Stimulated activated memory B cell treated with anti-CD40 and anti-IgM and Interleukin-4, amounts not matched to agents 10 μg/mL and 1 μg/mL and 100 μg/mL, for 72 hours (primary cell): Measurements from ENCODE around the gene PRR5L.
"Not testable (repeated sequence)": the region's sequence is repeated elsewhere in the genome, so short reads cannot be mapped to it uniquely, and the experiment has no call there.

Source experiments
- ATAC-seq: fragments of 150-1000 bp; cut with Tn5 transposase; 2 replicates; pipeline ENCODE4 v1.10.0; 2021
- H3K27ac Mint-ChIP-seq: one replicate; pipeline ENCODE4 v1.8.0; 2022; ENCODE audit warnings: mild to moderate bottlenecking, mixed read lengths
- H3K27me3 Mint-ChIP-seq: one replicate; pipeline ENCODE4 v1.8.0; 2022; ENCODE audit warnings: mixed read lengths
- H3K36me3 Mint-ChIP-seq: one replicate; pipeline ENCODE4 v1.8.0; 2022; ENCODE audit warnings: mixed read lengths
- H3K4me1 Mint-ChIP-seq: one replicate; pipeline ENCODE4 v1.8.0; 2022; ENCODE audit warnings: mixed read lengths
- H3K4me3 Mint-ChIP-seq: one replicate; pipeline ENCODE4 v1.8.0; 2022; ENCODE audit warnings: mild to moderate bottlenecking, moderate library complexity, mixed read lengths
- H3K9me3 Mint-ChIP-seq: one replicate; pipeline ENCODE4 v1.8.0; 2022; ENCODE audit warnings: mixed read lengths

Gene PRR5L

GRCh38 chr11:36492724-36493304, 196.7 kb downstream of the PRR5L start:
- Mint-ChIP-seq H3K4me3 (no peak overlapping the region), H3K9me3 (no peaks in the 10 kb centered on the region), H3K27me3 (no peaks in the 10 kb centered on the region), H3K36me3 (peaks cover 41% of the 10 kb centered on the region), H3K27ac (peak overlapping the region; percentile 13), H3K4me1 (peaks cover 10% of the 10 kb centered on the region)
- no peak for ATAC-seq

- ATAC-seq = no peak
- Mint-ChIP-seq H3K27ac (peak overlapping the region; percentile 13), H3K4me3 (no peak overlapping the region), H3K27me3 (no peaks in the 10 kb centered on the region), H3K9me3 (no peaks in the 10 kb centered on the region), H3K36me3 (peaks cover 41% of the 10 kb centered on the region), H3K4me1 (peaks cover 5% of the 10 kb centered on the region)
Measured at GRCh38 chr11:36493332-36493731, 197.2 kb downstream of the PRR5L start.

- no peaks in the 10 kb centered on the region for H3K9me3 Mint-ChIP-seq
- H3K27ac Mint-ChIP-seq = no peak overlapping the region
- H3K27me3 Mint-ChIP-seq = no peaks in the 10 kb centered on the region
- no peak overlapping the region for H3K4me3 Mint-ChIP-seq
- peaks cover 7% of the 10 kb centered on the region for H3K36me3 Mint-ChIP-seq
- ATAC-seq = no peak
- H3K4me1 Mint-ChIP-seq = no peaks in the 10 kb centered on the region
Measured at GRCh38 chr11:36498721-36499120, 202.6 kb downstream of the PRR5L start.

- ATAC-seq = no peak
- peaks cover 7% of the 10 kb centered on the region for H3K36me3 Mint-ChIP-seq
- H3K27ac Mint-ChIP-seq = no peak overlapping the region
Measured at GRCh38 chr11:36499315-36499714, 203.2 kb downstream of the PRR5L start.

GRCh38 chr11:36500315-36500721, 204.2 kb downstream of the PRR5L start:
- Mint-ChIP-seq H3K27me3 (no peaks in the 10 kb centered on the region), H3K36me3 (peaks cover 10% of the 10 kb centered on the region)
- ATAC-seq = peak; percentile 71

More at GRCh38 chr11:36499315-36499714, 203.2 kb downstream of the PRR5L start:
- Mint-ChIP-seq H3K4me1 (peaks cover 2% of the 10 kb centered on the region), H3K27me3 (no peaks in the 10 kb centered on the region), H3K4me3 (no peak overlapping the region), H3K9me3 (no peaks in the 10 kb centered on the region)

GRCh38 chr11:36501236-36501635, 205.1 kb downstream of the PRR5L start:
- H3K36me3 Mint-ChIP-seq = peaks cover 16% of the 10 kb centered on the region
- no peaks in the 10 kb centered on the region for H3K9me3 Mint-ChIP-seq
- no peak overlapping the region for H3K4me3 Mint-ChIP-seq
- no peak overlapping the region for H3K27ac Mint-ChIP-seq
- peaks cover 15% of the 10 kb centered on the region for H3K4me1 Mint-ChIP-seq
- no peak for ATAC-seq
- H3K27me3 Mint-ChIP-seq = no peaks in the 10 kb centered on the region

More at GRCh38 chr11:36500315-36500721, 204.2 kb downstream of the PRR5L start:
- Mint-ChIP-seq H3K27ac (peak overlapping the region; percentile 10), H3K4me1 (peaks cover 8% of the 10 kb centered on the region), H3K4me3 (no peak overlapping the region), H3K9me3 (no peaks in the 10 kb centered on the region)

GRCh38 chr11:36507824-36508489, 211.9 kb downstream of the PRR5L start:
- peaks cover 13% of the 10 kb centered on the region for H3K36me3 Mint-ChIP-seq
- ATAC-seq = no peak
- no peaks in the 10 kb centered on the region for H3K9me3 Mint-ChIP-seq
- peaks cover 39% of the 10 kb centered on the region for H3K4me1 Mint-ChIP-seq
- peak overlapping the region; percentile 98 for H3K27ac Mint-ChIP-seq
- no peaks in the 10 kb centered on the region for H3K27me3 Mint-ChIP-seq
- peak overlapping the region; percentile 100 for H3K4me3 Mint-ChIP-seq

- Mint-ChIP-seq H3K36me3 (peaks cover 13% of the 10 kb centered on the region), H3K27ac (peak overlapping the region; percentile 98), H3K9me3 (no peaks in the 10 kb centered on the region), H3K4me1 (peaks cover 39% of the 10 kb centered on the region), H3K4me3 (peak overlapping the region; percentile 100), H3K27me3 (no peaks in the 10 kb centered on the region)
- no peak for ATAC-seq
Measured at GRCh38 chr11:36508743-36509142, 212.7 kb downstream of the PRR5L start.

GRCh38 chr11:36509201-36509639, 213.1 kb downstream of the PRR5L start:
- ATAC-seq = no peak
- peaks cover 4% of the 10 kb centered on the region for H3K9me3 Mint-ChIP-seq
- peaks cover 37% of the 10 kb centered on the region for H3K4me1 Mint-ChIP-seq
- no peaks in the 10 kb centered on the region for H3K27me3 Mint-ChIP-seq
- H3K27ac Mint-ChIP-seq = peak overlapping the region; percentile 98
- peak overlapping the region; percentile 100 for H3K4me3 Mint-ChIP-seq
- H3K36me3 Mint-ChIP-seq = peaks cover 13% of the 10 kb centered on the region

GRCh38 chr11:36509694-36510593, 213.9 kb downstream of the PRR5L start, which contains the start of gene TRAF6:
Gene TRAF6 (minus strand): TSS chr11:36510272. CDS start chr11:36501515, 8,757 bp downstream.
- Mint-ChIP-seq H3K36me3 (peaks cover 13% of the 10 kb centered on the region), H3K4me1 (peaks cover 32% of the 10 kb centered on the region), H3K9me3 (peaks cover 4% of the 10 kb centered on the region), H3K27ac (peak within 1 kb of the TSS; percentile 98), H3K4me3 (peak within 1 kb of the TSS; percentile 100), H3K27me3 (peaks cover 6% of the 10 kb centered on the region)
- peak; percentile 98 for ATAC-seq

GRCh38 chr11:36510594-36510942, 214.5 kb downstream of the PRR5L start:
- Mint-ChIP-seq H3K4me3 (peak overlapping the region; percentile 100), H3K9me3 (peaks cover 4% of the 10 kb centered on the region), H3K36me3 (peaks cover 8% of the 10 kb centered on the region), H3K27ac (peak overlapping the region; percentile 98), H3K27me3 (peaks cover 7% of the 10 kb centered on the region), H3K4me1 (peaks cover 28% of the 10 kb centered on the region)
- no peak for ATAC-seq

- H3K27me3 Mint-ChIP-seq, H3K36me3 Mint-ChIP-seq, H3K9me3 Mint-ChIP-seq, ATAC-seq: not testable (repeated sequence)
- H3K4me3 Mint-ChIP-seq = peak overlapping the region; percentile 100
- peak overlapping the region; percentile 98 for H3K27ac Mint-ChIP-seq
- H3K4me1 Mint-ChIP-seq = peaks cover 24% of the 10 kb centered on the region
Measured at GRCh38 chr11:36511062-36511461, 215.0 kb downstream of the PRR5L start.

GRCh38 chr11:36512016-36512415, 215.9 kb downstream of the PRR5L start:
- peaks cover 24% of the 10 kb centered on the region for H3K4me1 Mint-ChIP-seq
- H3K4me3 Mint-ChIP-seq = no peak overlapping the region
- peaks cover 4% of the 10 kb centered on the region for H3K9me3 Mint-ChIP-seq
- no peak overlapping the region for H3K27ac Mint-ChIP-seq
- peaks cover 7% of the 10 kb centered on the region for H3K27me3 Mint-ChIP-seq
- peaks cover 5% of the 10 kb centered on the region for H3K36me3 Mint-ChIP-seq
- ATAC-seq = no peak

GRCh38 chr11:36513965-36514364, 217.9 kb downstream of the PRR5L start:
- Mint-ChIP-seq H3K27ac (no peak overlapping the region), H3K4me1 (peaks cover 13% of the 10 kb centered on the region), H3K4me3 (no peak overlapping the region), H3K36me3 (peaks cover 5% of the 10 kb centered on the region), H3K27me3 (peaks cover 12% of the 10 kb centered on the region), H3K9me3 (peaks cover 4% of the 10 kb centered on the region)
- no peak for ATAC-seq
